ENCODE measurements around the gene CPNE1. TPM values are rescaled to one million over a fixed set of nuclear protein-coding genes. Genes with fewer than 3 reads are reported as not detected.

CPNE1 gene
- total and polyA plus RNA-seq, 10 of the 15 experiments (the other 5 are each of a cell fraction or from before 2014, with no cell fraction given): 84.9 to 209 (median 146) TPM

GRCh38 chr20:35619196-35620095, 45.3 kb downstream of the CPNE1 start (continued):
- no peak for TF ChIP-seq ZNF687 (IDR thresholded peaks at IDR 0.05)
- 0 out of 2 replicates have a peak, but pooled peaks have one; percentile 7 for TF ChIP-seq BCL11A (IDR thresholded peaks at IDR 0.05; ENCODE audit: low read depth, low read length)
- TF ChIP-seq TCF12 (IDR thresholded peaks at IDR 0.05; ENCODE audit: low read depth, low read length): peak; percentile 41; the same call in 1 of the 2 replicates

Measured in GM12878 (cell line).